ENCODE measurements around the gene HMOX2. TPM values are rescaled to one million over a fixed set of nuclear protein-coding genes. Genes with fewer than 3 reads are reported as not detected.

The HMOX2 gene
- total and polyA plus RNA-seq, 2 of the 13 experiments (the other 11 are each of a cell fraction or from before 2014, with no cell fraction given) = 60.3 to 70.4 TPM

- TF ChIP-seq ZBTB4 (CRISPR knock-in tag; IDR thresholded peaks at IDR 0.05; ENCODE audit: borderline replicate concordance) (no peak), ZNF713 (CRISPR knock-in tag; IDR thresholded peaks at IDR 0.05) (no peak)
Observed at GRCh38 chr16:4552541-4552940, 76.3 kb downstream of the HMOX2 start (continued).

GRCh38 chr16:4556112-4556511, 79.9 kb downstream of the HMOX2 start, which contains the start of gene C16orf96:
C16orf96 (plus strand) TSS chr16:4556340; CDS start chr16:4556490, 150 bp downstream.
- Histone ChIP-seq H3K27me3 (ENCODE audit: control insufficient read depth in 1 of 2, insufficient read depth in 2 of 2, low read length in 2 of 2) (peaks cover 3 to 7% of the 10 kb centered on the region in 2 experiments; a peak in 2 of 5 replicates), H3K9ac (ENCODE audit: insufficient read depth, low read depth, low read length) (no peak within 1 kb of the TSS), H3K4me3 (replicated peaks in 1 of 3; ENCODE audit: insufficient read depth in 1 of 3, low read depth in 2 of 3, low read length in 3 of 3) (no peak within 1 kb of the TSS), H3K79me2 (ENCODE audit: insufficient read depth, low read length) (no peaks in the 10 kb centered on the region), H3K9me3 (ENCODE audit: low read length) (no peaks in the 10 kb centered on the region), H3K27ac (ENCODE audit: extremely low read length, insufficient read depth, low read length) (no peak within 1 kb of the TSS), H3K4me2 (ENCODE audit: low read depth, low read length) (no peak within 1 kb of the TSS), H2AFZ (ENCODE audit: low read length) (no peak within 1 kb of the TSS), H3K4me1 (ENCODE audit: insufficient read depth, low read length) (peaks cover 6% of the 10 kb centered on the region; the same call in 1 of the 2 replicates), H3K36me3 (replicated peaks in 1 of 2; ENCODE audit: control insufficient read depth in 1 of 2, insufficient read depth in 2 of 2, low read length in 2 of 2) (no peaks in the 10 kb centered on the region), H4K20me1 (ENCODE audit: insufficient read depth, low read length) (no peaks in the 10 kb centered on the region)
- DNase-seq (ENCODE audit: low spot score) (no peak), ATAC-seq (peak; percentile 67), FAIRE-seq (no peak)
- ChIA-PET CTCF (ENCODE audit: low intra/inter-chr PET ratio, low total read pairs) (no interaction called here), POLR2A (no interaction called here)
- in situ Hi-C loops (cut with HindIII; ENCODE audit: extremely low pct_ligation_motif_present, low pct_unique_long_range_greater_than_20kb) = no loop called here
- no TSS peak for BruUV-seq (replicated peaks)
- WGBS (ENCODE audit: low lambda C conversion rate) = 6% methylated on average over 2 of the region's 4 CpGs
- intact Hi-C loops (cut with micrococcal nuclease; ENCODE audit: unreplicated experiment) = no loop called here
- TF ChIP-seq TBL1XR1 (IDR thresholded peaks at IDR 0.05; ENCODE audit: borderline replicate concordance, low read length, partially characterized antibody) = no peak
- no peak for TF ChIP-seq DMTF1 (CRISPR knock-in tag; IDR thresholded peaks at IDR 0.05)
- TF ChIP-seq DBP (CRISPR knock-in tag; IDR thresholded peaks at IDR 0.05; ENCODE audit: not compliant biosample characterization) = no peak
- TF ChIP-seq ZNF431 (CRISPR knock-in tag; IDR thresholded peaks at IDR 0.05; ENCODE audit: borderline replicate concordance, low read depth) = no peak
- peak; percentile 31 for TF ChIP-seq TEAD3 (CRISPR knock-in tag; optimal IDR thresholded peaks at IDR 0.05; ENCODE audit: borderline replicate concordance)
- TF ChIP-seq HNF1A (IDR thresholded peaks at IDR 0.05; ENCODE audit: low read depth) = no peak
- TF ChIP-seq HNF1A (CRISPR knock-in tag; IDR thresholded peaks at IDR 0.05; ENCODE audit: borderline replicate concordance) = no peak
- TF ChIP-seq MXD1 (CRISPR knock-in tag; IDR thresholded peaks at IDR 0.05) = no peak
- 0 out of 2 replicates have a peak, but pooled peaks have one; percentile 22 for TF ChIP-seq RFX3 (CRISPR knock-in tag; IDR thresholded peaks at IDR 0.05)
- TF ChIP-seq ZFY (CRISPR knock-in tag; IDR thresholded peaks at IDR 0.05) = no peak
